ENCODE data around the gene STX17.
"Not testable (repeated sequence)": the region's sequence is repeated elsewhere in the genome, so short reads cannot be mapped to it uniquely, and the experiment has no call there.

STX17 gene

DNA sequence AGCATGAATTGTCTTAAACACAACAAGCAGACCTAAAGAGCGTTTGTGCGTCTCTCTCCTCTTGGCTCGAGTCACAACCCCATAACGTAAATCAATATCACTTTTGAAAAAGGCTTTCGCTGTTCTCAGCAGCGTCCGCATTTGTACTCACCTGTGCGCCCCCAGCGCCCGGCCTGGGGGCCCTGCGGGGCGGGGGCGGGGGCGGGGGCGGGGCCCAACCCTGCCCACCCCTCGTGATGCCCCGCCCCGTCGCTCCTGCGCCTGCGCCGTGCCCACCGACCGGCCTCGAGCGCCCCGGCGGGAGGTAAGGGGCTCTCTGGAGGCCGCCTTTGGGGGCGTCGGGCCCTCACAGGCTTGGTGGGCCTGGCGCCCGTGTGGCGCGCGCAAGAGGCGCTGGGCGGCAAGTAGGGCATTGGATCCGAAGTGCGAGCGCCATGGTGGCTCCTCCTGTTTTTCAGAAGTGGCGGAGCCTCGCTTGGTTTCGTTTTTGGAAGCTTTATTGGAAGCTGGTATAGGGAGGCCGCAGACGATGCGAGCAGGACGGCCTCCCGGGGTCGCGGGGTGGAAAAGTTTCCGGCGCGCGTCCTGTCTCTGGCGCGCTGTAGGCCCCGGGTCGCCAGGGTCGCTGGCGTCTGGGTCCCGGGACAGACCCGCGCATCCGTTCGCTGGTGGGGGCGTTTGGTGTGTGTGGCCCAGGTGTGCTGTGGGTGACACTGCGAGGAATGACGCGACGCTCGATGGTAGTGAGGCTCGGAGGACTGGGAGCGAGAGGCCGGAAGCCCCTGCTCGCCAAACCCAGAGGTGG lies at the start of gene STX17:
Gene STX17 (plus strand): TSS at position 252 of the 805 bp plus-strand sequence. CDS start 8,586 bp downstream, outside the sequence.
- DNase-seq (ENCODE audit: low read depth), result no peak

GRCh38 chr9:99857576-99857975 lies 48.9 kb upstream of the STX17 start:
- not testable (repeated sequence) for DNase-seq (ENCODE audit: low read depth)

- DNase-seq (ENCODE audit: low read depth), result no peak
These were observed 48.4 kb upstream of the STX17 start for GRCh38 chr9:99858087-99858486.

DNA sequence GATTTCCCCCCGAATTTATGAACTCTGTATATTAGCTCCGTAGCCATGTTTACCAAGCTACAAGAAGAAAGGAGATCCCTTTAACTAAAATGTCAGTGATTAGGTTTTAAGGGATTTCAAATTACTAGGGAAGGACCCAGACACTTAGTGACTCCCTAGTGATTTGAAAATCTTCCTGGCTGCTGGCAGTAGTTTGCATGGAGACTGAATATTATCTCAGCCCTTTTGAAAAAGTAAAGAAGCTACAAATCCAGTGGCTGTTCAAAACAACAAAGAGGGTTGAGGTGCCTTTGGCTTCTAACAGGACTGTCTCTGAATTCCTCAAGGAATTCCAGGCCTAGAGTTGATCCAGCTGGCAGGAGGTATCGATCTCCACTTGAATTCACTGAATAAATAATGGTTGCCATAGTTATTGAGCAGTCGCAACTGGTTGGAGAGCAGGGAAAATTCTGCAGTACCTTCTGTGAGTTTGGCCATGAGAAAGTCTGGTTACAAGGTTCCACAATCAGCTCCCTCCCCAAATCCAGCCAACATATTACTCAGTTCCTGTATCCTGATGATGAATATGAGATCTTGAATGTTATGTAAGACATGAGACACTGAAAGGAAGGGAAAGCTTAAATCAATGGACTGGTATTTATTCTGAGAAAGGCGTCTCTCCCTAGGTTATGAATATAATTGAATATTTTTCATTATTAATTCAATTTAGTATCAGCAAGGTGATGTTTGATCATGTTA lies 47.0 kb upstream of the STX17 start:
- no peak for DNase-seq (ENCODE audit: low read depth)

DNA sequence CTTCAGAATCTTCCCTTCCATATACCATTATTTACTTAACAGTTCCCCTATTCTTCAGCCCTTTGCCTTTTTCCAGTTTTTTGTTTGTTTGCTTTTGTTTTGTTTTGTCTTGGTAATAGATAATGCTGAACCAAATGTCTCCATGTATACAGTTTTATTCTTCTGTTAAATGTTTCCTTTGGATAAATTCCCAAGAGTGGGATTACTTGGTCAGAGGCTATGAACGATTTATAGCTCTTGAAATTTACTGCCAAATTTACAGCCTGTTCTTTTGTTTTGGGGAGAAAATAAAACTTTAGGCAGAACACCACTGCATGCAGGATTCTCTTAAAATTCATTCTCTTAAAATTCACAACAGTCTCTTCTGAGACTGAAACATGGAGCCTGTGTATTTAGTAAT lies 46.2 kb upstream of the STX17 start:
- DNase-seq (ENCODE audit: low read depth), result no peak

DNA sequence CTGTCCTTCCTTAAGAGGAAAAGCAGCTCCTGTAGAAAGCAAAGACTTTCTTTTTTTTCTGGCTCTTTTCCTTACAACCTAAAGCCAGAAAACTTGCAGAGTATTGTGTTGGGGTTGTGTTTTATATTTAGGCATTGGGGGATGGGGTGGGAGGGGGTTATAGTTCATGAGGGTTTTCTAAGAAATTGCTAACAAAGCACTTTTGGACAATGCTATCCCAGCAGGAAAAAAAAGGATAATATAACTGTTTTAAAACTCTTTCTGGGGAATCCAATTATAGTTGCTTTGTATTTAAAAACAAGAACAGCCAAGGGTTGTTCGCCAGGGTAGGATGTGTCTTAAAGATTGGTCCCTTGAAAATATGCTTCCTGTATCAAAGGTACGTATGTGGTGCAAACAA lies 42.5 kb upstream of the STX17 start:
- no peak for DNase-seq (ENCODE audit: low read depth)

GRCh38 chr9:99866398-99866797 lies 40.1 kb upstream of the STX17 start:
- no peak for DNase-seq (ENCODE audit: low read depth)

DNA sequence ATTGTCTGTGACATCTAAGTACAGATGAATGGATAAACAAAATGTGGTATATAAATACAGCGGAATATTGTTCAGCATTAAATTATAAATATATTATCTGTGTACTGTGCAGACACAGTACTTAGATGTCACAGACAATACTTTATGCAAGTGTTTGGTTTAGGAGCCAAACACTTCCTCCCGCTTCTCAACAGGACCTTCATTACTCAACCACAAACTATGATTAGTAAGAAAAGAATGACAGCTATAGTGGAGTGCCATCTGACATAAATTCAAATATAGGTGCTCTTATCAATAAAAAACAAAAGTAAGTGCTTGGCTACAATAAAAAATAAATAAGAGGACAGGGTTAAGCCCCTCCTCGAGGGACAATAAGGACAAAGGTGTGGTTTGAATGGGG lies 38.9 kb upstream of the STX17 start:
- no peak for DNase-seq (ENCODE audit: low read depth)

DNA sequence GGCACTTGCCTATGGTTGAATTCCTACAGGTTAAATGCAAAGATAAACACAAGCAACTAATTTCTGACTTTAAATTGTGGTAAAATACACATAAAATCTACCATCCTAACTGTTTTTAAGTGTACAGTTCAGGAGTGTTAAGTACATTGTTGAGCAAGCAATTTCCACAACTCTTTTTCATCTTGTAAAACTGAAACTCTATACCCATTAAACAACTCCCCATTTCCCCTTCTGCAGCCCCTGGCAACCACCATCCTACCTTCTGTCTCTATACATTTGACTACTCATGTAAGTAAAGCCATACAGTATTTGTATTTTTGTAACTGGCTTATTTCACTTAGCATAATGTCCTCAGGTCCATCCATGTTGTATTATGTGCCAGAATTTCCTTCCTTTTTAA lies 38.5 kb upstream of the STX17 start:
- DNase-seq (ENCODE audit: low read depth), result no peak

- no peak for DNase-seq (ENCODE audit: low read depth)
These were observed 37.6 kb upstream of the STX17 start for GRCh38 chr9:99868845-99869244.

DNA sequence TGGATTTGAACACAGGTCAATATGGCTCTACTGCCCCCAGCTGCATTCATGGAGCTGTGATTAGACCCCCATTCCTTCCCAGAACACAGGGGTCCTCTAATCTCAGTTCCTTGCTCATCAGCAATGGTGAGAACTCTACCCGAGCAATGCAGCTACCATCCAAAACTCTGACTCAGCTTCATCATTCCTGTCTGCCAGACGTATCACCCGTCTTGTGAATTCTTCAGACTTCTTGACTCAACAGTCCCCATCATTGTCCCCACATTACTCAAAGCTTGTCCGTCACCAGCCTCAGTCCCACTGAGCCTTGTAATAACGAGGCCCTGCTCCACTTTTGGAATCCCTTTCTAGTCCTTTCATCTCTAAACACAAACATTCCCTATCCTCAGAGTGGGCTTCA lies 36.3 kb upstream of the STX17 start:
- no peak for DNase-seq (ENCODE audit: low read depth)

DNA sequence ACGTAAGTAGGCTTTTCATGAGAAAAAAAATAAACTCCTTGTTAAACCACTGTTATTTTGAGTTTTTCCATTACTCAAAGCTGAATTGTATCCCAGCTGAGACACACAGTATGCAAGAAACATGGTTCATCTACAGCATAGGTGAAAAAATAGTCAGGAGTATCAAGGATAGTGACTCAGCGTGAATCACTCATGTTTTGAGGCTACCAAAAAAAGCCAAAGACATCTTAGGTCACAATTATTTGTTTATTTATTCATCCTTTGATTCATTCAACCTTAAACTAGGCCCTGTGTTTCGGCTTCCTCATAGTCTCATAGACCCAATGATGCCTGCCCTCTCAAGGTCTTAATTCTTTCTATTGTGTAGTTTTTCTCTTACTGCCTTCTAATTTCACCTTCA lies 32.9 kb upstream of the STX17 start:
- peak; percentile 63 for DNase-seq (ENCODE audit: low read depth)

GRCh38 chr9:99873943-99874584 lies 32.4 kb upstream of the STX17 start:
- no peak for DNase-seq (ENCODE audit: low read depth)

- no peak for DNase-seq (ENCODE audit: low read depth)
These were observed 30.3 kb upstream of the STX17 start for GRCh38 chr9:99876190-99876589.

DNA sequence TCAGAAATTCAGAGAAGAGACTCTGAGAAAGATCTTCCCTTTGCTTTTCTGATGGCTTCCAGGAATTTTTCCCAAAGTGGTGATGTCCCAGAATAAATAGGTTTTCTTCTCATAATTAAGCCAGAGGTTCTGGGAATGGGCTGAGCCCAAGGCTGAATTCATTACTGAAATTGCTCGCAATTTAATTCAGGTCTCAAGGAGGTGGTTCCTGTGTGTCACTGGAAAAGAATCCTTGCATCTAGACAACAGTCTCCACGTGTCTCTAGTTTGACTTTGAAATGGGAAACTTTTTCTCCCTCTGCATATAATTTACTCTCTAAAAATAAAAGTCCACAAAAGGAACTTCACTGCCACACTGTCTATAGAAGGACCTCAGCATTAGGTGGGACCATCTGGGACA lies 27.8 kb upstream of the STX17 start:
- DNase-seq (ENCODE audit: low read depth), result no peak

DNA sequence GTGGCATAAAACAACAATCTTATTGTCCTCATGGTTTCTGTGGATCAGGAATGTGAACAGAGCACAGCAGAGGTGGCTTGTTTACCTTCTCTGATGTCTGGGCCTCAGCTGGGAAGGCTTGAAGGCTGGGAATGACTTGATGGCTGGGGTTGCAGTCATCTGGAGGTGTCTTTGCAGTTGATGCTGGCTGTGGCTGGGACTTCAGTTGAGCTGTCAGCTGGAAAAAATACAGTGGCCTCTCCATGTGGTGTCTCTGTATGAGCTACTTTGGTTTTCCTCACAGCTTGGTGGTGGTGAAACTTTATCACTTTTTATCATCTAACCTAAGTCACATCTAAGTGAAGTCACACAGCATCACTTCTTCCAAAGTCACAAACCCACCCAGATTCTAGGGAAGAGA lies 24.7 kb upstream of the STX17 start:
- DNase-seq (ENCODE audit: low read depth), result no peak

DNA sequence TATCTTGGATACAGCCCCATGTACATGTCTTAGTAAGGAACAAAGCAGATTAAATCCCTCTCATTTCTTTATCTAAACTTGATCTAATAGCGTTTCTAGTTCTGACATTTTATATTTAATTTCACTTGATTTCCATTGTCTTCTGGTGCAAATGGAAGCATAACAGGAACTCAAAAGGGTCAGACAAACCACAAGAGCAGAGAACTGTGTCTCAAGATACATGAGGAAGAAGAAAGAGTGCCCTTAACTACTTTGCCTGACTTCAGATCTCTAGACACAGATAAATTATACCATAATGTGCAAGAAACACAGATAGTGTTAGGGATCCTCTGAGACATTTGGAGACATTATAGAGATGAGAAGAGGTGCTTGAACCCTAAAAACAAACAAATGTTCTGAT lies 20.7 kb upstream of the STX17 start:
- DNase-seq (ENCODE audit: low read depth), result no peak

- DNase-seq (ENCODE audit: low read depth), result no peak
These were observed 17.3 kb upstream of the STX17 start for GRCh38 chr9:99889120-99889519.

DNA sequence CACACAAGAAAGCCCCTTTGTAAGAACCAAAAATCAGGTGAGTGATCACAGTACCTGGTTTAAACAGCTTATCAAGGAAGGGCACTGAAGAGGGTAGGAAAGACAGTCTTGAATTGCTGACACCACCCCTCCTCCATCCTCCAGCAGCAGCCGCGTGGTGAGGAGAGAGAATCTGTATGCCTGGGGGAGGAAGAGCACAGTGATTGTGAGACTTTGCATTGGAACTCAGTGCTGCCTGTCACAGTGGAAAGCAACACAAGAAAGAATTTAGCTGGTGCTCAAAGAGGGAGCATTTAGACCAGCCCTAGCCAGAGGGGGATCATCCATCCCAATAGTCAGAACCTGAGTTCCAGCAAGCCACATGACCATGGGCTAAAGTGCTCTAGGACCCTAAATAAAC lies 11.6 kb upstream of the STX17 start:
- no peak for DNase-seq (ENCODE audit: low read depth)

GRCh38 chr9:99895510-99895909 lies 10.9 kb upstream of the STX17 start:
- no peak for DNase-seq (ENCODE audit: low read depth)

GRCh38 chr9:99896119-99896518 lies 10.3 kb upstream of the STX17 start:
- DNase-seq (ENCODE audit: low read depth), result no peak

DNA sequence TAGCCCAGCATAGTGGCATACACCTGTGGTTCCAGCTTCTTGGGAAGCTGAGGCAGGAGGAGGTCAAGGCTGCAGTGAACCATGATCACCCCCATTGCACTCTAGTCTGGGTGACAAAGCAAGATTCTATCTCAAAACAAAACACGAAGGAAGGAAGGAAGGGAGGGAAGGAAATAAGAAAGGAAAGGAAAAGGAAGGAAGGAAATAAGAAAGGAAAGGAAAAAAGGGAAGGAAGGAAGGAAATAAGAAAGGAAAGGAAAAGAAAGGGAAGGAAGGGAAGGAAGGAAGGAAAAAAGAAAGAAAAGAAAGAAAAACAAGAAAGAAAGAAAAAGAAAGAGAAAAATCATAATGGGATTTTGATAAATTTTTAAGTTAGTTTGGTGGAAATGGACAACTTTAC lies 3.1 kb upstream of the STX17 start:
- no peak for DNase-seq (ENCODE audit: low read depth)

GRCh38 chr9:99905833-99906402 lies 536 bp upstream of the STX17 start:
- DNase-seq (ENCODE audit: low read depth), result no peak
